ENCODE data around the gene CCDC50.

DNA sequence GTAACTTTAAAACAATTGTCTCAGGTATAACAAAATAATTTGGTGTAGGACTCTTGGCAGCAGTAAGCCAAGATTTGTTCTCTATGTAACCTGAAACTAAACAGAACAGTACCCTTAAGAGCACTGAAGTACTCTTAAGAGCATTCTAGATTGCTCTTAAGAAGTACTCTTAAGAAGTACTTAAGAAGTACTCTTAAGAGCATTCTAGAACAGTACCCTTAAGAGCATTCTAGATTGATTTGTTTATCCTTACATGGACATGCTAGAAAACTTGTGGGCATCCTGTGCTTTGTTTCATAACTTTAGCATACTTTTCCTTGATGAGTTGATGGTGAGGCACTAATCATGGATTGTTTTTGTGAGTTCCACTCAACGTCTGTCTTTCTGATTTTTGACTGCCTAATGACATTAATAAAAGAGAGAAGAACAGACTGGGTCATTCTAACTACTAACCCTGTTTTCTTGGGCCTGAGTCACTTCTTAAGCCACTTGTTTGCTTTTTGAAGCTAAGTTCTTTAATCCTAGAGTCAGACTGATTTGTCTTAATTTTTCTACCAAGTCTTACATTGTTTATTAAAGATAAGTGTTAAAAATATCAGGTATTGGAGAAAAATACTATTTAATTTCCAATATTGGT is 58.4 kb downstream of the CCDC50 start:
- TF ChIP-seq, protein P1, sequence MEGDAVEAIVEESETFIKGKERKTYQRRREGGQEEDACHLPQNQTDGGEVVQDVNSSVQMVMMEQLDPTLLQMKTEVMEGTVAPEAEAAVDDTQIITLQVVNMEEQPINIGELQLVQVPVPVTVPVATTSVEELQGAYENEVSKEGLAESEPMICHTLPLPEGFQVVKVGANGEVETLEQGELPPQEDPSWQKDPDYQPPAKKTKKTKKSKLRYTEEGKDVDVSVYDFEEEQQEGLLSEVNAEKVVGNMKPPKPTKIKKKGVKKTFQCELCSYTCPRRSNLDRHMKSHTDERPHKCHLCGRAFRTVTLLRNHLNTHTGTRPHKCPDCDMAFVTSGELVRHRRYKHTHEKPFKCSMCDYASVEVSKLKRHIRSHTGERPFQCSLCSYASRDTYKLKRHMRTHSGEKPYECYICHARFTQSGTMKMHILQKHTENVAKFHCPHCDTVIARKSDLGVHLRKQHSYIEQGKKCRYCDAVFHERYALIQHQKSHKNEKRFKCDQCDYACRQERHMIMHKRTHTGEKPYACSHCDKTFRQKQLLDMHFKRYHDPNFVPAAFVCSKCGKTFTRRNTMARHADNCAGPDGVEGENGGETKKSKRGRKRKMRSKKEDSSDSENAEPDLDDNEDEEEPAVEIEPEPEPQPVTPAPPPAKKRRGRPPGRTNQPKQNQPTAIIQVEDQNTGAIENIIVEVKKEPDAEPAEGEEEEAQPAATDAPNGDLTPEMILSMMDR (IDR thresholded peaks at IDR 0.05): no peak
- TF ChIP-seq POLR2A (IDR thresholded peaks at IDR 0.05) (no peak), POLR2AphosphoS5 (IDR thresholded peaks at IDR 0.05) (no peak)
